Activated B cell treated with CpG ODN at 0.5 μM for 24 hours (primary cell): Measurements from ENCODE around the gene PHETA2. TPM values are rescaled to one million over a fixed set of nuclear protein-coding genes. Genes with fewer than 3 reads are reported as not detected.
"Not testable (repeated sequence)": the region's sequence is repeated elsewhere in the genome, so short reads cannot be mapped to it uniquely, and the experiment has no call there.

Experiments used
- ATAC-seq: fragments of 200-7000 bp; cut with Tn5 transposase; one replicate; pipeline ENCODE4 v1.10.0; 2021; ENCODE audit warnings: low read depth, mild to moderate bottlenecking, moderate library complexity
- CTCF ChIA-PET: fragments of 350-600 bp; sonication (Branson Sonifier 250); formaldehyde crosslinking; loops from one replicate; lab custom pipeline; 2021; ENCODE audit warnings: antibody characterized with exemption; lab: Charles Lee
- POLR2A ChIA-PET: fragments of 350-600 bp; sonication (Branson Sonifier 250); formaldehyde crosslinking; loops from one replicate; lab custom pipeline; 2021; ENCODE audit warnings: antibody characterized with exemption; lab: Charles Lee
- DNase-seq: peaks from one replicate; pipeline ENCODE4 v3.0.0; 2022
- H3K27ac Mint-ChIP-seq: one replicate; pipeline ENCODE4 v1.8.0; 2020; ENCODE audit warnings: mixed read lengths
- H3K27me3 Mint-ChIP-seq: one replicate; pipeline ENCODE4 v1.8.0; 2021; ENCODE audit warnings: mixed read lengths
- H3K36me3 Mint-ChIP-seq: one replicate; pipeline ENCODE4 v1.8.0; 2021; ENCODE audit warnings: low read depth, mixed read lengths
- H3K4me1 Mint-ChIP-seq: one replicate; pipeline ENCODE4 v1.8.0; 2021; ENCODE audit warnings: mixed read lengths
- H3K4me3 Mint-ChIP-seq: one replicate; pipeline ENCODE4 v1.8.0; 2020; ENCODE audit warnings: mild to moderate bottlenecking, mixed read lengths
- H3K9me3 Mint-ChIP-seq: one replicate; pipeline ENCODE4 v1.8.0; 2020; ENCODE audit warnings: mixed read lengths
- intact Hi-C: fragments of 100-400 bp; cut with micrococcal nuclease; formaldehyde crosslinking; loops from one replicate; pipeline ENCODE4 v1.15.1; 2024
- total RNA-seq: library from RNA; stranded (reverse); gene quantifications from 2 replicates; pipeline ENCODE4 v1.2.3, GENCODE V29; 2022
- TF ChIP-seq, protein P1 (sequence below): fragments of 200-600 bp; IDR thresholded peaks from one replicate; pipeline ENCODE4 v1.8.0; 2022; ENCODE audit warnings: antibody characterized with exemption, mild to moderate bottlenecking

PHETA2 gene
- total RNA-seq, 1 donor from 2014 or later: 2.7 TPM

DNA sequence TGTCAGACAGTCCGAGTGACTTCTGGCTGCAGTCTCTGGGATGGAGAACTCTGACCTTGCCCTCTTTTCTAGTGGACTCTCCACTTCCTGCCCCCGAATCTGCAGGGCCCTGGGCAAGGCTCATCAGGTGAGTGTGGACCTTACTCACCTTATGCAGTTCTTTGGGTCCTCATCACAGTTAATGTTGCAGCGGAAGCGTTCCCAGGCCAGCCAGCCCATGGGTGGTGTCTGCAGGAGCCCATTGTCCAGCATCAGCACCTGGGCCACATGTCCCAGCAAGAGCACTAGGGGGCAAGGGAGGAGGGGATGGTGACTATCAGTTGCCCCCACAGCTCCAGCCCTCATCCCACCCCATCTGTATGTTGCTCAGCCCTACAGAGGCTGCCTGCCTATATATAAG lies 5.8 kb upstream of the PHETA2 start:
- POLR2A ChIA-PET: interaction anchor here (0.5 to 3.7 kb wide), 2 partner anchors 12 to 248 kb away, joined by 6 to 47 read pairs; partner anchors contain the start of gene SMDT1
- H3K27me3 Mint-ChIP-seq: no peaks in the 10 kb centered on the region
- H3K9me3 Mint-ChIP-seq: no peaks in the 10 kb centered on the region
- ATAC-seq: no peak
- TF ChIP-seq, protein P1, sequence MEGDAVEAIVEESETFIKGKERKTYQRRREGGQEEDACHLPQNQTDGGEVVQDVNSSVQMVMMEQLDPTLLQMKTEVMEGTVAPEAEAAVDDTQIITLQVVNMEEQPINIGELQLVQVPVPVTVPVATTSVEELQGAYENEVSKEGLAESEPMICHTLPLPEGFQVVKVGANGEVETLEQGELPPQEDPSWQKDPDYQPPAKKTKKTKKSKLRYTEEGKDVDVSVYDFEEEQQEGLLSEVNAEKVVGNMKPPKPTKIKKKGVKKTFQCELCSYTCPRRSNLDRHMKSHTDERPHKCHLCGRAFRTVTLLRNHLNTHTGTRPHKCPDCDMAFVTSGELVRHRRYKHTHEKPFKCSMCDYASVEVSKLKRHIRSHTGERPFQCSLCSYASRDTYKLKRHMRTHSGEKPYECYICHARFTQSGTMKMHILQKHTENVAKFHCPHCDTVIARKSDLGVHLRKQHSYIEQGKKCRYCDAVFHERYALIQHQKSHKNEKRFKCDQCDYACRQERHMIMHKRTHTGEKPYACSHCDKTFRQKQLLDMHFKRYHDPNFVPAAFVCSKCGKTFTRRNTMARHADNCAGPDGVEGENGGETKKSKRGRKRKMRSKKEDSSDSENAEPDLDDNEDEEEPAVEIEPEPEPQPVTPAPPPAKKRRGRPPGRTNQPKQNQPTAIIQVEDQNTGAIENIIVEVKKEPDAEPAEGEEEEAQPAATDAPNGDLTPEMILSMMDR: no peak
- peaks cover 25% of the 10 kb centered on the region for H3K4me1 Mint-ChIP-seq
- H3K36me3 Mint-ChIP-seq: peaks cover 37% of the 10 kb centered on the region
- no peak overlapping the region for H3K4me3 Mint-ChIP-seq
- CTCF ChIA-PET: no interaction called here
- intact Hi-C loops: no loop called here
- DNase-seq: no peak
- H3K27ac Mint-ChIP-seq: no peak overlapping the region

DNA sequence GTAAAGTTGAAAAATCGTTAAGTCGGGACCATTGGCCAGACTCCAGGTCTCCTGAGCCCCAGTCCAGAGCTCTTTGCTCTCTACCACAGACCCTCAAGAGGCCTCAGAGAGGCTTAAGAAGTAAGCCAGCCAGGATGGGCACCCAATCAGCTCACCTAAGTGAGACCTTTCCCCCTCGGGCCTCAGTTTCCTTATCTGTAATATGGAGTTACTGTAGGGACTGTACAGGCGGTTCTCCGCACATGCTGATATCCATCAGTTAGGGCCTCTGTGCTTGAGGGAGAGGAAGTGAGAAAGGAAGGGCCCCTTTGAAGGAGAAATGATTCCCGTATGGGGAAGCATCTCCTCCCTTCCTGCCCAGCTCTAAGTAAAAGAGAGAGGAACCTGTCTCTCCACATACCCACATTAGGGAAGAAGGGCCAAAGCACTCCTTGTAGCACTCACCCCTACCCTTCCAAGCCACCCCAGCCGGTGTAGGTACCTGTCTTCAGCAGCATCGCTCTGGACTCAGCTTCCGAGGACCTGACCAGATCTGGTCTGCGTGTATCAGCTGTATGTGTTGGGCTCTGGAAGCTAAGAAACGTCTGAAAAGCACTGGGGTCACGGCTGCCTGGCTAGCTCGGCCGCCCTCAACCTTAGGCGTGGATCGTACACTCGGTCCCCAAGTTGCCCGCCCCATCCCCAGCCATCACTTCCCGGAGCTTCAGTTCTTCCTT lies 4.1 kb upstream of the PHETA2 start:
- H3K36me3 Mint-ChIP-seq: peaks cover 31% of the 10 kb centered on the region
- CTCF ChIA-PET: interaction anchor here (0.7 to 1.7 kb wide), 3 partner anchors 16 to 37 kb away, joined by 3 to 6 read pairs (median 3); partner anchors contain the start of gene NDUFA6
- DNase-seq: no peak
- ATAC-seq: peak; percentile 7
- POLR2A ChIA-PET: interaction anchor here (0.5 to 3.7 kb wide), 16 partner anchors 10 to 689 kb away, joined by 3 to 47 read pairs (median 5); partner anchors contain the start of genes NDUFA6, SMDT1, SREBF2 and TNFRSF13C
- no peaks in the 10 kb centered on the region for H3K27me3 Mint-ChIP-seq
- H3K4me1 Mint-ChIP-seq: peaks cover 30% of the 10 kb centered on the region
- TF ChIP-seq, protein P1: no peak
- peak overlapping the region; percentile 89 for H3K4me3 Mint-ChIP-seq
- intact Hi-C loops: loop anchor here (1.0 to 5.0 kb wide), 6 partner anchors 9 to 383 kb away; partner anchors contain the start of genes NDUFA6, SMDT1, SNU13 and WBP2NL
- H3K27ac Mint-ChIP-seq: peak overlapping the region; percentile 80
- no peaks in the 10 kb centered on the region for H3K9me3 Mint-ChIP-seq

DNA sequence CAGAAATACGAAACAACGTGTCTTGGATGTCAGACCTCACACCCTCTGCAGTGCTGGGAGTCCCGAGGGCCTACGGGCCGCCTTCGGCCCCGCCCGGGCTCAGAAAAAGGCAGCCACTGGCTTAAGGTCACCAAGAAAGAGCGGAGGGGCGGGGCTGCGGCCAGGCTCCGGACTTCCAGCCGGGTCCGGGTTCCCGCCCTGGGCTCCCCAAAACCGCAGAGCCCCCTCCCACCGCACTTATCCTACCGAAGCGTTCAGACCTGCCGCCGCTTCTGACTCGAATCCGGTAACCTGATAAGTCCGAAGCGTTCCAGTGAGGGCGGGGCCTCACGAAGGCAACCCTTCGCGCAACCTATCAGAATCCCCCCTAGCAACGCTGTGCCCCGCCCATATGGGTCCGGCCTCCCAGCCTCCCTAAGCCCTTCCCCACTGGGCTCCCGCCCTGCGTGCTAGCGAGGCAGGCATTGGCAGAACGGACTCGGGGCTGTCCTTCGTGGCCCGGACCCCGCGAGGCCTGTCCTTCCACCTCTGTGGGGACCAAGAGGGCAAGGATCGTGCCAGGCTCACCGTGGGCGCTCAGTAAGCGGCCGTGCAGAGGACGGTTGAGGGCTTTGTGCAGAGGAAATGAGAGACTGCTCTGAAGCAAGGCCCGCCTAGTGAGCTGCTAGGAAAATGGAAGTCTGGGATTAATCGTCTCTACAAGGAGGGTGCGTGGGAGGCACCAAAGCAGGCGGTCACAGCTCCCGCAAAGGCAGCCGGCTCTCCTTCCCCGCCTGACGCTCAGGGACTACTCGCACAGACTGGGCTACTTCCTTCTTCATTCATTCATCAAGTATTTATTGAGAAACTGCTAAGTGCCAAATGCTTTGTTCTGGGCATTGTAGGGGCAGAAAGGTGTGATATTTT lies 3.3 kb upstream of the PHETA2 start, which contains the start of gene NAGA:
Gene NAGA, minus strand, starts transcription at position 296 of the 906 bp plus-strand sequence. CDS start 515 bp downstream, outside the sequence.
- intact Hi-C loops: loop anchor here (1.0 to 5.0 kb wide), 6 partner anchors 9 to 383 kb away; partner anchors contain the start of genes NDUFA6, SMDT1, SNU13 and WBP2NL
- Mint-ChIP-seq H3K27ac (peak within 1 kb of the TSS; percentile 89), H3K4me3 (peak within 1 kb of the TSS; percentile 89), H3K36me3 (peaks cover 23% of the 10 kb centered on the region), H3K9me3 (no peaks in the 10 kb centered on the region), H3K27me3 (no peaks in the 10 kb centered on the region), H3K4me1 (peaks cover 32% of the 10 kb centered on the region)
- ChIA-PET CTCF (interaction anchor here (0.7 to 1.7 kb wide), 2 partner anchors 20 to 36 kb away, joined by 3 to 6 read pairs; partner anchors contain the start of gene NDUFA6), POLR2A (interaction anchor here (0.5 to 3.7 kb wide), 13 partner anchors 9 to 689 kb away, joined by 3 to 47 read pairs (median 5); partner anchors contain the start of genes NDUFA6, SMDT1, SREBF2 and TNFRSF13C)
- peak; percentile 76 for DNase-seq
- ATAC-seq: peak; percentile 96
- TF ChIP-seq, protein P1: no peak

DNA sequence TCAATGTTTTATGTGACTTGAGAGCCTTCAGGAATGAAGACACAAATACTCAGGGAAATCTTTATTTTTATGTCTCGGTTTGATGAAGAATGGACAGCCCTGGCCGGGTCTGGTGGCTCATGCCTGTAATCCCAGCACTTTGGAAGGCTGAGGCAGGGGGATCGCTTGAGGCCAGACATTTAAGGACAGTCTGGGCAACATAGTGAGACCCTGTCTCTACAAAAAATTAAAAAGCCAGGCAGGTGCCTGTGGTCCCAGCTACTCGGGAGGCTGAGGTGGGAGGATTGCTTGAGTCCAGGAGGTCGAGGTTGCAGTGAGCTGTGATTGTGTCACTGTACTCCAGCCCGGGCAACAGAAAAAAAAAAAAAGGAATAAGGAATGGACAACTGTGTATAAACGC lies 2.5 kb upstream of the PHETA2 start:
- ATAC-seq, CTCF ChIA-PET: not testable (repeated sequence)
- POLR2A ChIA-PET: interaction anchor here (0.6 to 3.7 kb wide), 5 partner anchors 8 to 104 kb away, joined by 3 to 47 read pairs (median 20); partner anchors contain the start of genes NDUFA6, SMDT1 and WBP2NL

More for the DNA sequence above, 2.5 kb upstream of the PHETA2 start:
- Mint-ChIP-seq H3K4me3 (peak overlapping the region; percentile 89), H3K4me1 (peaks cover 32% of the 10 kb centered on the region), H3K36me3 (peaks cover 18% of the 10 kb centered on the region)
- not testable (repeated sequence) for H3K27me3 Mint-ChIP-seq, DNase-seq, H3K27ac Mint-ChIP-seq, H3K9me3 Mint-ChIP-seq
- intact Hi-C loops: loop anchor here (2.0 to 5.0 kb wide), 2 partner anchors 105 to 384 kb away; partner anchors contain the start of gene SNU13
